GM12872 (cell line): ENCODE data around the gene OVOL3.

ENCODE experiments used
- TF ChIP-seq, protein P1 (sequence below): IDR thresholded peaks from 3 replicates; pipeline ENCODE4 v1.5.1; 2011; ENCODE audit warnings: low read depth, mild to moderate bottlenecking, low read length, moderate library complexity; ENCODE audit not compliant: insufficient read depth

The OVOL3 gene

DNA sequence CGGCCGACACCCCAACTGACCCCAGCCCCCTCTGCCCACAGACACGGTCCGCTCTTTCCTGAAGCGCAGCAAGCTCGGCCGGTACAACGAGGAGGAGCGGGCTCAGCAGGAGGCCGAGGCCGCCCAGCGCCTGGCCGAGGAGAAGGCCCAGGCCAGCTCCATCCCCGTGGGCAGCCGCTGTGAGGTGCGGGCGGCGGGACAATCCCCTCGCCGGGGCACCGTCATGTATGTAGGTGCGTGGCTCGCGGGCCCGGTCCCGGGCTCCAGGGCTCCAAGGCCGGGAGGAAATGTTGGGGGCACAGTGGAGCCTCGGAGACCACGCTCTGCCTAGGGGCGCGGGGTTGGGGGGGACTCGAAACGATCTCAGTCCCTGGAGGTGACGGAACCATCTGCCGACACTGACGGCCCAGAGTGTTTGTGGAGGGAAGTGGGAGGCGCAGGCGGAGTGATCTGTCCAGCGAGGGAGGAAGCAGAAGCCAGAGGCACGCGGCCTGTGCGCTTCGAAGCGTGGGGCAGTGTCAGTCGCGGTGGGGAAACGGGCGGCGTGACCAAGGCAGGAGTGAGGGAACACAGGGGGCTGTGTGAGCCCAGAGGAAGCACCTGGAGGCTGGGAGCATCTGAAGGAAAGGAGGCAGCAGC is 10.7 kb downstream of the OVOL3 start:
- TF ChIP-seq, protein P1, sequence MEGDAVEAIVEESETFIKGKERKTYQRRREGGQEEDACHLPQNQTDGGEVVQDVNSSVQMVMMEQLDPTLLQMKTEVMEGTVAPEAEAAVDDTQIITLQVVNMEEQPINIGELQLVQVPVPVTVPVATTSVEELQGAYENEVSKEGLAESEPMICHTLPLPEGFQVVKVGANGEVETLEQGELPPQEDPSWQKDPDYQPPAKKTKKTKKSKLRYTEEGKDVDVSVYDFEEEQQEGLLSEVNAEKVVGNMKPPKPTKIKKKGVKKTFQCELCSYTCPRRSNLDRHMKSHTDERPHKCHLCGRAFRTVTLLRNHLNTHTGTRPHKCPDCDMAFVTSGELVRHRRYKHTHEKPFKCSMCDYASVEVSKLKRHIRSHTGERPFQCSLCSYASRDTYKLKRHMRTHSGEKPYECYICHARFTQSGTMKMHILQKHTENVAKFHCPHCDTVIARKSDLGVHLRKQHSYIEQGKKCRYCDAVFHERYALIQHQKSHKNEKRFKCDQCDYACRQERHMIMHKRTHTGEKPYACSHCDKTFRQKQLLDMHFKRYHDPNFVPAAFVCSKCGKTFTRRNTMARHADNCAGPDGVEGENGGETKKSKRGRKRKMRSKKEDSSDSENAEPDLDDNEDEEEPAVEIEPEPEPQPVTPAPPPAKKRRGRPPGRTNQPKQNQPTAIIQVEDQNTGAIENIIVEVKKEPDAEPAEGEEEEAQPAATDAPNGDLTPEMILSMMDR, result no peak

DNA sequence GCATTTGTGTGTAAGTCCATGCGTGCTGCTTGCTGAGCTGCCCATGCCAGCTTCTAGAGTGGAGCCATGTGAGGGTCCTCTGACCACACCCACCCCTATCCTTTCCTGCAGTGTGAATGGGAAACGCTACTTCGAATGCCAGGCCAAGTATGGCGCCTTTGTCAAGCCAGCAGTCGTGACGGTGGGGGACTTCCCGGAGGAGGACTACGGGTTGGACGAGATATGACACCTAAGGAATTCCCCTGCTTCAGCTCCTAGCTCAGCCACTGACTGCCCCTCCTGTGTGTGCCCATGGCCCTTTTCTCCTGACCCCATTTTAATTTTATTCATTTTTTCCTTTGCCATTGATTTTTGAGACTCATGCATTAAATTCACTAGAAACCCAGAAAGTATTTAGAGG is 14.6 kb downstream of the OVOL3 start:
- TF ChIP-seq, protein P1, result no peak

DNA sequence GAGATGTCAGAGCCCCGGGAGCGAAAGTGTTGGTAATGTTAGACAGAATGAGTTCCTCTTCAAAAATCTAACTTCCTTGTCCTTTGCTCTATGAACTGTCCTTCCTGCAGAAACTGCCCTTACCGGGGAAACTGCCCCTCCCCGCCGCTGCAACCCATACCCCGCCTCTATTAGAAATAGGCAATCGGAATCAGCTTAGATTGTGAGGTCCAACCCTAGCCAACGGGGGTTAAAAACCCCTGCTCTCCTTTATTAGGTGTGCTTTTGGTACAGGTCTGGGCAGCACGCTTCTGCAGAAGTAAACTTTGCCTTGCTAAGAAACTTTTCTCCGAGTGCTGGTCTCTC is 17.4 kb downstream of the OVOL3 start:
- TF ChIP-seq, protein P1, result no peak

DNA sequence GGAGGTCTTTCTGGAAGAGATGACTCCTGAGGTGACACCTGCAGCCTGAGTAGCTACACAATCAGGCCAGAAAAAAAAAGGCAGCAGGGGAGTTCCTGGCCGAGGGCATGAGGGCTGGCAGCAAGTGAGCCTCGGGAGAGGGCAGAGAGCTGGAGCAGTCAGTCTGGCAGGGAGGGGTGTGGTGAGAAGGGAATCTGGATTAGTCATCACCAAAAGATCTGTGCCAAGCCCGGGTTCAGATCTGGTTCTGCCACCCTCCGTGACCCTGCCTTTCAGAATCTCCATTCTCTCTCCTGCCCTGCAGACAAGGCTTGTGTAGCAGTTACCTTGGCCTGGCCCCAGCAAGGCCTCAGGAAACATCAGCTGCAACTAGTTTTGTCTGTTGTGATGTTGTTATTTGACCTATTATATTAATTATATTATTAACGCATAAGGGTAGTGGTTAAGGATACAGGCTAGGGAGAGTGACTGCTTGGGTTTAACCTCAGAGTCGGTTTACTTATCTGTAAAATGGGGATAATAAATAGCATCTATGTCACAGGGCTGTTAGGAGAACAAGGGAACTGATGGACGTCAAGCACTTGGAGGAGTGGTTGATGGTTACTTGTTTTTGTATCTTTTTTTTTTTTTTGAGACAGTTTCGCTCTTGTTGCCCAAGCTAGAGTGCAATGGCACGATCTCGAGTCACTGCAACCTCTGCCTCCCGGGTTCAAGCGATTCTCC is 26.2 kb downstream of the OVOL3 start:
- TF ChIP-seq, protein P1, result no peak

DNA sequence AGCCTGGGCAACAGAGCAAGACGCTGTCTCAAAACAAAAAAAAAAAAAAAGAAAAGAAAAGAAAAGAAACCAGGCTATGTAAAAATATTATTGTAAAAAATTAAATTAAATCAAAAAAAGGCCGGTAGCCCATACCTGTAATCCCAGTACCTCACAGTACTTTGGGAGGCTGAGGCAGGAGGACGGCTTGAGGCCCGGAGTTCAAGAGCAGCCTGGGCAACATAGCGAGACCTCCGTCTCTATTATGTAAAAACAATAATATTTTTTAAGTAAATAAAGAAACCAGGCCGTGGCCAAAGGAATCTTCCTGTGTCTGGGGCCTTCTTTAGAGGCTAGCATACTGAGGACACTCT is 28.2 kb downstream of the OVOL3 start:
- TF ChIP-seq, protein P1, result no peak

DNA sequence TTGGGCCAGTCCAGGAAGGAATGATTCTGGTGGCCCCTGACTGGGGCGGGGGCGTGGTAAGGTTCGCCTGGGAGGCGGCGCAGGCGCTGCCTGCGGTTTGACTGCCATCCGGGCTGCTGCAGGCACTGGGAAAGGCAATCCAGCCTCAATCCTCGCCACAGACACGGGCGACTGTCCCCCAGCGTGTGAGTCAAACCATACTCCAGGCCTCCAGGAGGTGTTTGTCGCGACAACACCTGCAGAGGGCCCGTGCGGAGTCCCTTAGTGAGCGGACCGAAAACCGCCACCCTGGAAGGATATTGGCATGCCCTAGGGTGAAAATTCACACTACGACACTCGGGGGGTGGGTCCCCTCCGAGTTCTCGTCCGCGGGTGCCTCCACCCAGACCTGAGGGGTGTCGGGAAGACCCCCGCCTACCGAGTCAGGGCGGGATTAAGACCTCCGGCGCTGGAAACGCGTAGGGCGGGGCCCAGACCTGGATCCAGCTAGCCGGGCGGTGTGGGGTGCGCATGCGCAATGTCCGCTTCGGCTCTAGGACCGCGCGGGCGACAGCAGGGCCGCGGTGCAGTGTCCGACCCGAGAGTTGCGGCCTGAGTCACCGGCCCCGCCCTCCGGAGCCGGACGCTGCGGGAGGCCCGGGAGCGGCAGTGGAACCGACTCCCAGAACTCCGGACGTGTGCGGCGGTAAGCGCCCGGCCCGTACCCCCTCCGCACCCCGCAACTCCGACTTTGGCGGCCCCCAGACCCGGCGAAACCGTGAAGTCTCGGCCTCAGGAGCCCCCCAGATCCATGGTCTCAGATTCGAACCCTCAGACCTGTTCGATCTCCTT is 28.7 kb downstream of the OVOL3 start, which contains the start of gene CAPNS1:
TSS of gene CAPNS1 (plus strand) at position 594 of the 831 bp plus-strand sequence. CDS start 946 bp downstream, outside the sequence.
- TF ChIP-seq, protein P1, result peak; percentile 34; the same call in 2 of the 3 replicates
